PC-3 (cell line): ENCODE data around the gene PRLR.

Source experiments
- CTCF ChIP-seq: fragments of 300-600 bp; sonication (generic); conservative IDR thresholded peaks from 2 replicates; pipeline ENCODE4 v1.5.1; 2017; ENCODE audit warnings: antibody characterized with exemption, low read depth, mild to moderate bottlenecking, low read length
- EZH2 ChIP-seq: fragments of 300-600 bp; sonication (generic); IDR thresholded peaks from one replicate; pipeline ENCODE4 v1.6.1; 2017; ENCODE audit warnings: antibody characterized with exemption, mild to moderate bottlenecking, low read length; ENCODE audit not compliant: unreplicated experiment

- no peak for TF ChIP-seq CTCF
- no peak for TF ChIP-seq EZH2
Observed at GRCh38 chr5:35233601-35234000, 3.3 kb upstream of the PRLR start.
